ENCODE measurements around the gene EPS8L3.

GRCh38 chr1:109754738-109755137, 9.0 kb downstream of the EPS8L3 start:
- TF ChIP-seq, protein P1, sequence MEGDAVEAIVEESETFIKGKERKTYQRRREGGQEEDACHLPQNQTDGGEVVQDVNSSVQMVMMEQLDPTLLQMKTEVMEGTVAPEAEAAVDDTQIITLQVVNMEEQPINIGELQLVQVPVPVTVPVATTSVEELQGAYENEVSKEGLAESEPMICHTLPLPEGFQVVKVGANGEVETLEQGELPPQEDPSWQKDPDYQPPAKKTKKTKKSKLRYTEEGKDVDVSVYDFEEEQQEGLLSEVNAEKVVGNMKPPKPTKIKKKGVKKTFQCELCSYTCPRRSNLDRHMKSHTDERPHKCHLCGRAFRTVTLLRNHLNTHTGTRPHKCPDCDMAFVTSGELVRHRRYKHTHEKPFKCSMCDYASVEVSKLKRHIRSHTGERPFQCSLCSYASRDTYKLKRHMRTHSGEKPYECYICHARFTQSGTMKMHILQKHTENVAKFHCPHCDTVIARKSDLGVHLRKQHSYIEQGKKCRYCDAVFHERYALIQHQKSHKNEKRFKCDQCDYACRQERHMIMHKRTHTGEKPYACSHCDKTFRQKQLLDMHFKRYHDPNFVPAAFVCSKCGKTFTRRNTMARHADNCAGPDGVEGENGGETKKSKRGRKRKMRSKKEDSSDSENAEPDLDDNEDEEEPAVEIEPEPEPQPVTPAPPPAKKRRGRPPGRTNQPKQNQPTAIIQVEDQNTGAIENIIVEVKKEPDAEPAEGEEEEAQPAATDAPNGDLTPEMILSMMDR (IDR thresholded peaks at IDR 0.05), result no peak
- TF ChIP-seq SMC3 (IDR thresholded peaks at IDR 0.05; ENCODE audit: low read depth, low read length) (no peak), MAX (IDR thresholded peaks at IDR 0.05; ENCODE audit: low read depth) (no peak)
